Right atrium auricular region (tissue), 2 donors: ENCODE data around the gene KIF6. TPM values are rescaled to one million over a fixed set of nuclear protein-coding genes. Genes with fewer than 3 reads are reported as not detected.

Experiments
- DNase-seq: peaks from one replicate; pipeline ENCODE4 v3.0.0-alpha.2; 2019; ENCODE audit warnings: low spot score
- H3K27ac ChIP-seq, 2 donors: fragments of 200-600 bp; sonication (generic); 1 replicate in 1 of 2; 2 replicates in 1 of 2; pipeline ENCODE4 v1.5.1; 2016 to 2019
- H3K27me3 ChIP-seq, 2 donors: fragments of 200-600 bp; sonication (generic); one replicate each; pipeline versions ENCODE4 v1.5.1 to v1.6.0; 2017 to 2019
- H3K36me3 ChIP-seq: fragments of 200-600 bp; sonication (generic); one replicate; pipeline ENCODE4 v1.5.1; 2016
- H3K4me1 ChIP-seq, 2 donors: fragments of 200-600 bp; sonication (generic); one replicate each; pipeline versions ENCODE4 v1.5.1 to v1.6.0; 2017 to 2019
- H3K4me3 ChIP-seq, 2 donors: fragments of 200-600 bp; sonication (generic); 1 replicate in 1 of 2; 2 replicates in 1 of 2; pipeline ENCODE4 v1.5.1; 2017 to 2019; ENCODE audit warnings: mild to moderate bottlenecking in 1 of 2, moderate library complexity in 1 of 2
- H3K9me3 ChIP-seq, 2 donors: fragments of 200-600 bp; sonication (generic); one replicate each; pipeline ENCODE4 v1.5.1; 2019
- total RNA-seq, 2 donors: library from RNA; depleted of rRNA; stranded (reverse); fragments of >200 nt; gene quantifications; one replicate each; pipeline ENCODE4 v1.1.0, GENCODE V29; 2016
- TF ChIP-seq, protein P1 (sequence below), 2 donors: fragments of 200-600 bp; sonication (generic); IDR thresholded peaks; one replicate each; pipeline ENCODE4 v1.5.1; 2019; ENCODE audit warnings: antibody characterized with exemption in 2 of 2

Gene KIF6
- total RNA-seq, 2 donors from 2014 or later, result not detected

DNA sequence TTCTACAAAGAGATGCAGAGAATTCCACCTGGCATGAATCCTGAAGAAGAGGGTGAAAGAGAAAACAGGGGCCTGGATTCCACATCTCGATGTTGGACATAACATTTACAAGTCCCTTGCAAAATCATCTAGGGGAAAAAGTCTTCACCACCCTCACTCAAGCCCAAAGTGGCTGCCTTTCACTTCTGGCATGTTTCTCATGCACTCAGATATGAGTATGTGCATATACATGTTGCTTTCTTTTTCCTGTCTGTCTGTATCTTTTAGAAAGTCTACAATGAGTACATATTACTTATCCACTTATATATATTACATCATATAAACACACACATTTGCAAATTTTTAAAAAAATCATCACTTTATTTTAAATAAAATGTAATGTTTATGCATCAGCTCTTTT is 159.3 kb downstream of the KIF6 start:
- H3K9me3 ChIP-seq, result no peaks in the 10 kb centered on the region
- no peaks in the 10 kb centered on the region for H3K4me1 ChIP-seq
- H3K27me3 ChIP-seq, result no peaks in the 10 kb centered on the region
- TF ChIP-seq, protein P1, sequence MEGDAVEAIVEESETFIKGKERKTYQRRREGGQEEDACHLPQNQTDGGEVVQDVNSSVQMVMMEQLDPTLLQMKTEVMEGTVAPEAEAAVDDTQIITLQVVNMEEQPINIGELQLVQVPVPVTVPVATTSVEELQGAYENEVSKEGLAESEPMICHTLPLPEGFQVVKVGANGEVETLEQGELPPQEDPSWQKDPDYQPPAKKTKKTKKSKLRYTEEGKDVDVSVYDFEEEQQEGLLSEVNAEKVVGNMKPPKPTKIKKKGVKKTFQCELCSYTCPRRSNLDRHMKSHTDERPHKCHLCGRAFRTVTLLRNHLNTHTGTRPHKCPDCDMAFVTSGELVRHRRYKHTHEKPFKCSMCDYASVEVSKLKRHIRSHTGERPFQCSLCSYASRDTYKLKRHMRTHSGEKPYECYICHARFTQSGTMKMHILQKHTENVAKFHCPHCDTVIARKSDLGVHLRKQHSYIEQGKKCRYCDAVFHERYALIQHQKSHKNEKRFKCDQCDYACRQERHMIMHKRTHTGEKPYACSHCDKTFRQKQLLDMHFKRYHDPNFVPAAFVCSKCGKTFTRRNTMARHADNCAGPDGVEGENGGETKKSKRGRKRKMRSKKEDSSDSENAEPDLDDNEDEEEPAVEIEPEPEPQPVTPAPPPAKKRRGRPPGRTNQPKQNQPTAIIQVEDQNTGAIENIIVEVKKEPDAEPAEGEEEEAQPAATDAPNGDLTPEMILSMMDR (IDR thresholded peaks at IDR 0.05), result no peak
- no peak overlapping the region for H3K27ac ChIP-seq
- no peak overlapping the region for H3K4me3 ChIP-seq
- no peaks in the 10 kb centered on the region for H3K36me3 ChIP-seq
- DNase-seq, result no peak

DNA sequence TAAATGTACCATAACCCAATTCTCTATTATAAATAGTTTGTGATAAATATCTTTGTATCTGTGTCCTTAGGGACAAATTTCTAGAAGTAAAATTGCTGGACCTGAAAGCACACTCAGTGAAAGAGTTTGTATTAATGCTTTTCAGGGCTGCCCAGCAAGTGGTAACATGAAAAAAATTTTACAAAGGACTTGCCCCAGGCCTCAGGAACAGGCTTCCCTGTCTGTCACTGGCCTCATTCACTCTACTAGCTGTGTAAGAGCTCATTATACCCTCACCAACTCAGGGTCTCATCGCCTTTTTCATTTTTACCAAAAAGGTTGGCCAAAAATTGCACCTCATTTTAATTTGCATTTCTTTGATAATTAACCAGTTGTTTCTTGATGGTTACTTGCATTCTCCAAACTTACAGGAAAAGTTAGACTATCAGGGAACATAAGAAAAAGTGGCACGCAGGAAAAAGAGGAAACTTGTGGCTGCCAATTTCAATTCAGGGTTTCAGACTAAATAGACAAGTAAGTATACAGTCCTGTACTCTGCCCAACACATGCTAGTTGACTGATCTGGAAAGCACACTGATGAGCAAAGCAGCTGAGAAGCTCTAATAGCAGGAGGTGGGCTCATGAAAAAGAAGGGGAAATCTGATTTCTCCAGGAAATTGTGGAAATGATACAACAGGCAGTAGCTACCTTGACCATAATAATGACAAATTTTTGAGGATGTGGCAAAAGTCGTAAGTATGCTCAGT is 161.5 kb downstream of the KIF6 start:
- no peaks in the 10 kb centered on the region for H3K27me3 ChIP-seq
- TF ChIP-seq, protein P1 (IDR thresholded peaks at IDR 0.05), result no peak
- H3K4me3 ChIP-seq, result no peak overlapping the region
- H3K27ac ChIP-seq, result no peak overlapping the region
- no peak for DNase-seq
- H3K36me3 ChIP-seq, result no peaks in the 10 kb centered on the region
- H3K4me1 ChIP-seq, result no peaks in the 10 kb centered on the region
- no peaks in the 10 kb centered on the region for H3K9me3 ChIP-seq

DNA sequence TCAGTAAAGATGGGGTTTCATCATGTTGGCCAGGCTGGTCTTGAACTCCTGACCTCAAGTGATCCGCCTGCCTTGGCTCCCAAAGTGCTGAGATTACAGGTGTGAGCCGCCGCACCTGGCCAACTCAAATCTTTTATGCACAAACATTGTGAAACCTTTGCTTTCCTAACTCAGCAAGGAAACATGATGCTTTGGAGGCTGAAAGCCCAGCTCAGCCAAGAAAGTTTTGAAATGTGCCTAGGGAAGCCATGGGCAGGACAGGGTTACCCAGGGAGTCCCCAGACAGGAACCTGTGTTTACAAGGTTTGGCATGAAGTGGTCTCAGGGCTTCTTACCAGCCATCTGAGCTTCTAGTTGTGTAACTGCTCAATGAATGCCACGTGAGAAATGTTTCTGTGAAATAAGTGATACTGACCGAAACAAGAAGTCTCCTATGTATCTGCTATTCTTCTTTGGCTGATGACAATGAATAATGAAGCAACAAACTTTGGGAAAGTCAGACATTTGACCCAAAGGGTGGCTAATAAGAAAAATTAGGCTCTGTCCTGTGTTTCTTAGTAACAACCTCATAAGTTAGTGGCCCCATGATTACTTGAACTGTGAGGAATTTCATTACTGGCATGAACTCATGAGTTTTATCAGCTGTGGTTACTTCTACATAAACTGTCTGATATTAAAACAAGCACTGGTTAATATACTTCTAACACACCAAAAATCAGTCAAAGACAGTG is 163.5 kb downstream of the KIF6 start:
- H3K4me1 ChIP-seq, result no peaks in the 10 kb centered on the region
- no peaks in the 10 kb centered on the region for H3K9me3 ChIP-seq
- H3K27ac ChIP-seq, result no peak overlapping the region
- no peaks in the 10 kb centered on the region for H3K36me3 ChIP-seq
- no peaks in the 10 kb centered on the region for H3K27me3 ChIP-seq
- DNase-seq, result no peak
- H3K4me3 ChIP-seq, result no peak overlapping the region
- TF ChIP-seq, protein P1 (IDR thresholded peaks at IDR 0.05), result no peak

DNA sequence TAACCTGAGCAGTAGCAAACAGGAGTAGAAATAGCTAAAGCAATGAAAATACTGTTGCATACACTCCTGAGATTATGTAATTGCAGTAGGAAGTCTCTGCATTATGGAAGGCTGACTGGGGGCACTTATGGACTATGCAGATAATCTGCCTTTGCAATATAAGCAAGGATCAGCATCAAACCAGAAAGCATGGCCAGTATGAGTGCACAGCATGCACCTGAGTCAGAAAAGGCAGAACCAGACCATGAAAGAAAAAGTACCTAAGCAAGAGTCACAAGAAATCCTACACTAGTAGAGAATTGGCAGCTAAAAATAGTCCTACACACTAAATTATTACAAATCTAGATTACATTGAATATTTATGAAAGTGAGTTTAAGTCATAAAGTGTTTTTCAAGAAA is 164.3 kb downstream of the KIF6 start:
- no peak for DNase-seq
- Histone ChIP-seq H3K4me3 (no peak overlapping the region), H3K9me3 (no peaks in the 10 kb centered on the region), H3K4me1 (no peaks in the 10 kb centered on the region), H3K36me3 (no peaks in the 10 kb centered on the region), H3K27ac (no peak overlapping the region), H3K27me3 (no peaks in the 10 kb centered on the region)
- TF ChIP-seq, protein P1 (IDR thresholded peaks at IDR 0.05), result no peak

DNA sequence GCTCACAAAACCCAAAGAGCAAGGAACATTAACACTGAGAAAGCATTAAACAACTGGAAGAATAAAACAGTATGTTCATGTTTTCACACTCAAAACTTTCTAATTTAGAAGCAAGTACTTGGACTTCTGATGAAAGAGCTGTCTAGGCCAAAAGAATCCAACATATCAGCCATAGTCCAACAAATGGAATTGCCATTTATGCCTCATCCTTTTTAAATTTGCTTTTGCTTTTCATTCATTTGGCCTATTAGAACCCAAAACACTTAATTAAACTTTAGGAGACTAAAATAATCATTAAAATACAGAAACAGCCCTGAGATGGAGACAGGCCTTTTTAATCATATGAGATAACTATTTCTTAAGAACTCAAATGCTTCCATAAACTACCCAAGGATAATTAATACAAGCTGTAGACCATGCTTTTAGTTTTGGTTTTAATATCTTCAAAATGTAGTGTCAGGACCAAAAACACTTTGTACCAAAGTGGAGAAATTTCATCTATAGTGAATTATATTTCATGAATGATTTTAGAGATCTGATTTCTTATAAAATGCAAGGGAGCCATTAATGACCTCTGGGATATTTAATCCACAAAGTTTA is 166.5 kb downstream of the KIF6 start:
- H3K27ac ChIP-seq, result no peak overlapping the region
- H3K9me3 ChIP-seq, result no peaks in the 10 kb centered on the region
- no peak overlapping the region for H3K4me3 ChIP-seq
- DNase-seq, result no peak
- TF ChIP-seq, protein P1 (IDR thresholded peaks at IDR 0.05), result no peak
- H3K4me1 ChIP-seq, result no peaks in the 10 kb centered on the region
- H3K36me3 ChIP-seq, result no peaks in the 10 kb centered on the region
- H3K27me3 ChIP-seq, result no peaks in the 10 kb centered on the region
